Panc1 (cell line): Measurements from ENCODE around the gene SH3PXD2A. TPM values are rescaled to one million over a fixed set of nuclear protein-coding genes. Genes with fewer than 3 reads are reported as not detected.

Source experiments
- ATAC-seq: fragments of 200-7000 bp; cut with Tn5 transposase; 2 replicates; pipeline ENCODE4 v1.9.1; 2020; ENCODE audit warnings: mild to moderate bottlenecking, moderate library complexity
- BruUV-seq: library from RNA; stranded (reverse); fragments of 400-500 nt; replicated peaks from 2 replicates; lab custom pipeline; 2021; lab: Mats Ljungman, UMichigan
- CTCF ChIA-PET: fragments of 300-600 bp; sonication (Branson Sonifier 250); formaldehyde crosslinking; loops from one replicate; lab custom pipeline; 2022; ENCODE audit warnings: antibody characterized with exemption; lab: Charles Lee
- POLR2A ChIA-PET: fragments of 300-600 bp; sonication (Branson Sonifier 250); formaldehyde crosslinking; loops from one replicate; lab custom pipeline; 2022; ENCODE audit warnings: antibody characterized with exemption; lab: Charles Lee
- DNase-seq: peaks from one replicate; pipeline ENCODE4 v3.0.0-alpha.2; 2010; ENCODE audit warnings: low read depth, low spot score
- H3K27ac ChIP-seq: 2 replicates; pipeline ENCODE4 v1.5.1; 2011; ENCODE audit warnings: mild to moderate bottlenecking, low read length, inconsistent platforms
- H3K27me3 ChIP-seq: fragments of 200-500 bp; sonication (Bioruptor generic); 2 replicates; pipeline ENCODE4 v1.6.0; 2014; ENCODE audit warnings: low read length, inconsistent platforms; ENCODE audit not compliant: control insufficient read depth, insufficient read depth
- H3K36me3 ChIP-seq: fragments of 200-500 bp; sonication (Bioruptor generic); 2 replicates; pipeline ENCODE4 v1.5.1; 2014; ENCODE audit warnings: inconsistent platforms, mild to moderate bottlenecking, low read length, moderate library complexity; ENCODE audit not compliant: control insufficient read depth, insufficient read depth
- H3K4me1 ChIP-seq: 2 replicates; pipeline ENCODE4 v1.5.1; 2011; ENCODE audit warnings: inconsistent platforms, mild to moderate bottlenecking, low read length, moderate library complexity; ENCODE audit not compliant: control insufficient read depth, insufficient read depth
- H3K4me3 ChIP-seq, 2 experiments: 2 replicates each; pipeline ENCODE4 v1.5.1; 2011 to 2012; ENCODE audit warnings: low read depth in 2 of 2, low read length in 2 of 2, mild to moderate bottlenecking in 2 of 2, inconsistent platforms in 1 of 2, moderate library complexity in 1 of 2
- H3K9me3 ChIP-seq: fragments of 200-500 bp; sonication (Bioruptor generic); 2 replicates; pipeline ENCODE4 v1.5.1; 2014; ENCODE audit warnings: low read depth, mild to moderate bottlenecking, inconsistent platforms, low read length, moderate library complexity; ENCODE audit not compliant: control insufficient read depth, insufficient read depth
- POLR2AphosphoS5 ChIP-seq: IDR thresholded peaks from 2 replicates; pipeline ENCODE4 v1.6.1; 2012; ENCODE audit warnings: mild to moderate bottlenecking, low read depth, low read length, moderate library complexity
- SIN3A ChIP-seq: IDR thresholded peaks from 2 replicates; pipeline ENCODE4 v1.6.1; 2012; ENCODE audit warnings: low read depth, mild to moderate bottlenecking, low read length, moderate library complexity, borderline replicate concordance; ENCODE audit not compliant: insufficient read depth
- TCF7L2 ChIP-seq: IDR thresholded peaks from 2 replicates; pipeline ENCODE4 v1.6.1; 2011; ENCODE audit warnings: mild to moderate bottlenecking, low read depth, low read length, inconsistent platforms
- in situ Hi-C: cut with HindIII; loops from 2 replicates; pipeline ENCODE4 v1.10.0; 2016; ENCODE audit warnings: low sequenced_read_pairs, low pct_unique_long_range_greater_than_20kb
- intact Hi-C: fragments of 100-400 bp; cut with micrococcal nuclease; formaldehyde crosslinking; loops from one replicate; pipeline ENCODE4 v1.10.0; 2022; ENCODE audit not compliant: unreplicated experiment
- total RNA-seq: library from RNA; stranded (reverse); gene quantifications from one replicate; pipeline ENCODE4 v1.2.1, GENCODE V29; 2021; ENCODE audit not compliant: unreplicated experiment
- TF ChIP-seq, protein P1 (sequence below), 2 experiments: IDR thresholded peaks; 2 replicates each; pipeline ENCODE4 v1.6.1; 2011 to 2012; ENCODE audit warnings: low read depth in 2 of 2, control low read depth in 1 of 2, low read length in 1 of 2, mild to moderate bottlenecking in 1 of 2, moderate library complexity in 1 of 2; ENCODE audit not compliant: insufficient read depth in 1 of 2
- TF ChIP-seq, protein P2 (sequence below): fragments of 450-650 bp; IDR thresholded peaks from 2 replicates; pipeline ENCODE4 v1.5.1; 2017; ENCODE audit warnings: mild to moderate bottlenecking

Gene SH3PXD2A
- total RNA-seq, 1 experiment from 2014 or later: 5.7 TPM

DNA sequence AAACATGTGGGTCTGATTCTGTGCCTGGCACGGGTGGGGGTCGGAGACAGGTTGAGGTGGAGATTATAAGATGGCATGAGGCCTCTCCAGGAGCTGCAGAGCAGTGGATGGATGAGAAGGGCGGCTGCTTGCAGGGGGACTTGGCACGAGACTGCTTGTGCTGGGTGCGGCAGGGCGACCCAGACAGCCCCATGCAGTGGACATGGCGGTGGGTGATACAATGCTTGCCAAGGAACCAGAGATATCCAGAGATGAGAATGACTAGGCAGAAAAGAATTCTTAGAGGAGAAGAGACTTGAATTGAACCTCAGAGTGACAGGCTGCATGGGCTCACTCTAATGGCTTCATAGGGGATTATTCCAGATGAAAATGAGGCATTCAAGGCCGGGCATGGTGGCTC is 216.4 kb downstream of the SH3PXD2A start:
- BruUV-seq: no TSS peak
- no peaks in the 10 kb centered on the region for H3K9me3 ChIP-seq
- H3K4me3 ChIP-seq: no peak overlapping the region
- H3K27me3 ChIP-seq: no peaks in the 10 kb centered on the region
- DNase-seq: no peak
- no peak for ATAC-seq
- TF ChIP-seq TCF7L2 (no peak), POLR2AphosphoS5 (no peak), SIN3A (no peak)
- TF ChIP-seq, protein P1, sequence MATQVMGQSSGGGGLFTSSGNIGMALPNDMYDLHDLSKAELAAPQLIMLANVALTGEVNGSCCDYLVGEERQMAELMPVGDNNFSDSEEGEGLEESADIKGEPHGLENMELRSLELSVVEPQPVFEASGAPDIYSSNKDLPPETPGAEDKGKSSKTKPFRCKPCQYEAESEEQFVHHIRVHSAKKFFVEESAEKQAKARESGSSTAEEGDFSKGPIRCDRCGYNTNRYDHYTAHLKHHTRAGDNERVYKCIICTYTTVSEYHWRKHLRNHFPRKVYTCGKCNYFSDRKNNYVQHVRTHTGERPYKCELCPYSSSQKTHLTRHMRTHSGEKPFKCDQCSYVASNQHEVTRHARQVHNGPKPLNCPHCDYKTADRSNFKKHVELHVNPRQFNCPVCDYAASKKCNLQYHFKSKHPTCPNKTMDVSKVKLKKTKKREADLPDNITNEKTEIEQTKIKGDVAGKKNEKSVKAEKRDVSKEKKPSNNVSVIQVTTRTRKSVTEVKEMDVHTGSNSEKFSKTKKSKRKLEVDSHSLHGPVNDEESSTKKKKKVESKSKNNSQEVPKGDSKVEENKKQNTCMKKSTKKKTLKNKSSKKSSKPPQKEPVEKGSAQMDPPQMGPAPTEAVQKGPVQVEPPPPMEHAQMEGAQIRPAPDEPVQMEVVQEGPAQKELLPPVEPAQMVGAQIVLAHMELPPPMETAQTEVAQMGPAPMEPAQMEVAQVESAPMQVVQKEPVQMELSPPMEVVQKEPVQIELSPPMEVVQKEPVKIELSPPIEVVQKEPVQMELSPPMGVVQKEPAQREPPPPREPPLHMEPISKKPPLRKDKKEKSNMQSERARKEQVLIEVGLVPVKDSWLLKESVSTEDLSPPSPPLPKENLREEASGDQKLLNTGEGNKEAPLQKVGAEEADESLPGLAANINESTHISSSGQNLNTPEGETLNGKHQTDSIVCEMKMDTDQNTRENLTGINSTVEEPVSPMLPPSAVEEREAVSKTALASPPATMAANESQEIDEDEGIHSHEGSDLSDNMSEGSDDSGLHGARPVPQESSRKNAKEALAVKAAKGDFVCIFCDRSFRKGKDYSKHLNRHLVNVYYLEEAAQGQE (IDR thresholded peaks at IDR 0.05; ENCODE audit: insufficient read depth in 1 of 2, low read depth in 2 of 2, low read length in 1 of 2): no peak
- TF ChIP-seq, protein P2, sequence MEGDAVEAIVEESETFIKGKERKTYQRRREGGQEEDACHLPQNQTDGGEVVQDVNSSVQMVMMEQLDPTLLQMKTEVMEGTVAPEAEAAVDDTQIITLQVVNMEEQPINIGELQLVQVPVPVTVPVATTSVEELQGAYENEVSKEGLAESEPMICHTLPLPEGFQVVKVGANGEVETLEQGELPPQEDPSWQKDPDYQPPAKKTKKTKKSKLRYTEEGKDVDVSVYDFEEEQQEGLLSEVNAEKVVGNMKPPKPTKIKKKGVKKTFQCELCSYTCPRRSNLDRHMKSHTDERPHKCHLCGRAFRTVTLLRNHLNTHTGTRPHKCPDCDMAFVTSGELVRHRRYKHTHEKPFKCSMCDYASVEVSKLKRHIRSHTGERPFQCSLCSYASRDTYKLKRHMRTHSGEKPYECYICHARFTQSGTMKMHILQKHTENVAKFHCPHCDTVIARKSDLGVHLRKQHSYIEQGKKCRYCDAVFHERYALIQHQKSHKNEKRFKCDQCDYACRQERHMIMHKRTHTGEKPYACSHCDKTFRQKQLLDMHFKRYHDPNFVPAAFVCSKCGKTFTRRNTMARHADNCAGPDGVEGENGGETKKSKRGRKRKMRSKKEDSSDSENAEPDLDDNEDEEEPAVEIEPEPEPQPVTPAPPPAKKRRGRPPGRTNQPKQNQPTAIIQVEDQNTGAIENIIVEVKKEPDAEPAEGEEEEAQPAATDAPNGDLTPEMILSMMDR: no peak
- in situ Hi-C loops: no loop called here
- H3K27ac ChIP-seq: no peak overlapping the region
- no peaks in the 10 kb centered on the region for H3K4me1 ChIP-seq
- H3K36me3 ChIP-seq: no peaks in the 10 kb centered on the region
- POLR2A ChIA-PET: no interaction called here
- intact Hi-C loops: no loop called here
- CTCF ChIA-PET: no interaction called here

DNA sequence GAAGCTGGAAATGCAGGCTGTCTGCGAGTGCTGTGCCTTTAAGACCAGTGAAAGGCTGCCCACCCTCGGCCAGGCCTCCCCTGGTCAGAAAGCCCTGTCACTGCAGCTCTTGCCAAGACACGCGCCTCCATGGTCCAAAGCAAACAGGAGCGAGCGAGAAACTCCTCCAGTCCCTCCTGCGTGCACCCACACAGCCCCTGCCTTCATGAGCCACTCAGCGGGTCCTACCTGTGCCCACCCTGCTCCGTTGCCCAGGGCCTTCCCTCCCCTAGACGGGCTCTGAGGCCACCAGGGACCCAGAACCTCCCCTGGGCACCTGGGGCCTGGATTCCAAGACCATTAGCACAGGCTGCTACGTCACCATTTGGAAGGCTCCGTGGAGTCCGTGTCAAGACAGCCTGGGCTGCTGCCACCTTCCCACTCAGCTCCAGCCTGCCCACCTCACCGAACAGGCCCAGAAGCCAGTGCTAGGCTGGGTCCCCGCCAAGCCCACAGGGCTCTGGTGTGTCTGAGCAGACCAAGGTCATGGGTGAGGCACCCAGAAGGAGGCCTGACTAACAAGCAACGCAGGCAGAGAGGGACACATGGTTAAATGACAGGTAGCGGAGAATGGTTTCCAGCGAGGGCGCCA is 217.3 kb downstream of the SH3PXD2A start:
- BruUV-seq: no TSS peak
- in situ Hi-C loops: no loop called here
- DNase-seq (no peak), ATAC-seq (no peak)
- intact Hi-C loops: no loop called here
- TF ChIP-seq SIN3A (no peak), TCF7L2 (no peak), POLR2AphosphoS5 (no peak)
- TF ChIP-seq, protein P1 (IDR thresholded peaks at IDR 0.05; ENCODE audit: insufficient read depth in 1 of 2, low read depth in 2 of 2, low read length in 1 of 2): no peak
- TF ChIP-seq, protein P2: no peak
- no peaks in the 10 kb centered on the region for H3K27me3 ChIP-seq
- no peaks in the 10 kb centered on the region for H3K4me1 ChIP-seq
- no peaks in the 10 kb centered on the region for H3K36me3 ChIP-seq
- POLR2A ChIA-PET: no interaction called here
- no peaks in the 10 kb centered on the region for H3K9me3 ChIP-seq
- H3K4me3 ChIP-seq: no peak overlapping the region
- CTCF ChIA-PET: interaction anchor here (0.5 to 1.2 kb wide), 2 partner anchors 48 to 226 kb away, joined by 4 to 7 read pairs; no protein-coding TSS in a partner anchor
- H3K27ac ChIP-seq: no peak overlapping the region
